Measurements from ENCODE around the gene PCNX2. TPM values are rescaled to one million over a fixed set of nuclear protein-coding genes. Genes with fewer than 3 reads are reported as not detected.

Gene PCNX2
- total and polyA plus RNA-seq, 8 donors, result 3.0 to 34.4 (median 9.9) TPM

DNA sequence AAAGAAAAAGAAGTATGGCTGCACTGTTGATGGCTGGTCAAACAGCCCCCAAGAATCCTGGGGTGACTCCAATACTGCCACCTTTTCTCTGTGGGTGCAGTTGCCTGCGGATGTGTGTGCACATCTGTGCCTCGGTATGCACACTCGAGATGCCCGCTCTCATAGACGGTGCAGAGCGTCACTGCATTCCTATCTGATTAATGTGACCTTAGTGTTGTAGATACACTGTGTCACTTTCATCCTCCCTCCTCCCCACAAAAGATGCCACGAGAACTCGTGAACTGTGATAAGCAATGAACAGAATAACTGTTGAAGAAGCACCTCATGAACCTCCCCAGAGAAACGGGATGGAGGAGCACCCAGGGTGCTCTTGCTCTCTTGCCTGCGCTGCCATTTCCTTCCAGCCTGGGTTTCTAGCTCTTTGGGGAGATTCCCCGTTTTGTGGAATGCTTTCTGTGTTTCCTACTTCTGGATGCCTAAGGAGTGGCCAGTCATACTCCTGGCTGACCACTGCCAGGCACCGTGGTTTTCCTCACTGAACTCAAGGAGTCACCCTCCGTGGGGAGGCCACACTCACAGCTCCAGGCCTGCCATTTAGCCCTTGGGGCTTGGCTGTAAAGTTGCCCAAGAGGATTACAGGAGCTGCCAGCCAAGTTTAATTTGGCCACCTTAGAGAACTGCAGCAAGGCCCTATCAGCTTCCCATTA lies 313.1 kb downstream of the PCNX2 start:
- Histone ChIP-seq H3K4me3 (no peak overlapping the region), H3K9me3 (no peaks in the 10 kb centered on the region), H3K4me1 (peaks cover 0 to 11% (median 3%) of the 10 kb centered on the region in 4 donors), H3K27me3 (no peaks in the 10 kb centered on the region), H3K36me3 (peaks cover 0 to 21% (median 15%) of the 10 kb centered on the region in 4 donors), H3K27ac (no peak overlapping the region)
- TF ChIP-seq POLR2AphosphoS5 (IDR thresholded peaks at IDR 0.05) (no peak), POLR2A (IDR thresholded peaks at IDR 0.05) (no peak), EP300 (IDR thresholded peaks at IDR 0.05) (no peak)
- TF ChIP-seq, protein P1, sequence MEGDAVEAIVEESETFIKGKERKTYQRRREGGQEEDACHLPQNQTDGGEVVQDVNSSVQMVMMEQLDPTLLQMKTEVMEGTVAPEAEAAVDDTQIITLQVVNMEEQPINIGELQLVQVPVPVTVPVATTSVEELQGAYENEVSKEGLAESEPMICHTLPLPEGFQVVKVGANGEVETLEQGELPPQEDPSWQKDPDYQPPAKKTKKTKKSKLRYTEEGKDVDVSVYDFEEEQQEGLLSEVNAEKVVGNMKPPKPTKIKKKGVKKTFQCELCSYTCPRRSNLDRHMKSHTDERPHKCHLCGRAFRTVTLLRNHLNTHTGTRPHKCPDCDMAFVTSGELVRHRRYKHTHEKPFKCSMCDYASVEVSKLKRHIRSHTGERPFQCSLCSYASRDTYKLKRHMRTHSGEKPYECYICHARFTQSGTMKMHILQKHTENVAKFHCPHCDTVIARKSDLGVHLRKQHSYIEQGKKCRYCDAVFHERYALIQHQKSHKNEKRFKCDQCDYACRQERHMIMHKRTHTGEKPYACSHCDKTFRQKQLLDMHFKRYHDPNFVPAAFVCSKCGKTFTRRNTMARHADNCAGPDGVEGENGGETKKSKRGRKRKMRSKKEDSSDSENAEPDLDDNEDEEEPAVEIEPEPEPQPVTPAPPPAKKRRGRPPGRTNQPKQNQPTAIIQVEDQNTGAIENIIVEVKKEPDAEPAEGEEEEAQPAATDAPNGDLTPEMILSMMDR (IDR thresholded peaks at IDR 0.05), result no peak
- intact Hi-C loops (cut with DNase I; ENCODE audit: low total_unique reads), result no loop called here
- 63 to 76% (median 65%) methylated on average over 13 of the region's 13 CpGs for WGBS, 5 donors
- peak in 1 of 2 donors; percentile 60 for DNase-seq

- TF ChIP-seq POLR2A (IDR thresholded peaks at IDR 0.05), result no peak
- TF ChIP-seq POLR2AphosphoS5 (IDR thresholded peaks at IDR 0.05), result no peak
- TF ChIP-seq EP300 (IDR thresholded peaks at IDR 0.05), result no peak
- TF ChIP-seq, protein P1 (IDR thresholded peaks at IDR 0.05), result no peak
- Histone ChIP-seq H3K4me3 (no peak overlapping the region), H3K27me3 (no peaks in the 10 kb centered on the region), H3K36me3 (peaks cover 3 to 34% (median 28%) of the 10 kb centered on the region in 4 donors), H3K9me3 (no peaks in the 10 kb centered on the region), H3K27ac (no peak overlapping the region), H3K4me1 (peaks cover 0 to 11% (median 3%) of the 10 kb centered on the region in 4 donors)
- intact Hi-C loops (cut with DNase I; ENCODE audit: low total_unique reads), result no loop called here
- no peak for DNase-seq
- 83 to 94% (median 89%) methylated on average over 9 of the region's 9 CpGs for WGBS, 5 donors
These were observed 314.5 kb downstream of the PCNX2 start for GRCh38 chr1:232980986-232981560.

GRCh38 chr1:232980355-232980978 lies 315.1 kb downstream of the PCNX2 start:
- Histone ChIP-seq H3K4me3 (no peak overlapping the region), H3K36me3 (peaks cover 3 to 35% (median 29%) of the 10 kb centered on the region in 4 donors), H3K27ac (no peak overlapping the region), H3K9me3 (no peaks in the 10 kb centered on the region), H3K4me1 (peaks cover 0 to 14% (median 4%) of the 10 kb centered on the region in 4 donors), H3K27me3 (no peaks in the 10 kb centered on the region)
- WGBS, 5 donors, result 79 to 82% (median 81%) methylated on average over 13 of the region's 13 CpGs
- intact Hi-C loops (cut with DNase I; ENCODE audit: low total_unique reads), result no loop called here
- no peak for DNase-seq
- no peak for TF ChIP-seq EP300 (IDR thresholded peaks at IDR 0.05)
- TF ChIP-seq POLR2A (IDR thresholded peaks at IDR 0.05), result no peak
- TF ChIP-seq POLR2AphosphoS5 (IDR thresholded peaks at IDR 0.05), result no peak
- TF ChIP-seq, protein P1 (IDR thresholded peaks at IDR 0.05), result no peak

- no peaks in the 10 kb centered on the region for H3K9me3 ChIP-seq
- H3K4me3 ChIP-seq, result no peak overlapping the region
- WGBS, 5 donors, result 96 to 100% (median 97%) methylated on average over 6 of the region's 6 CpGs
- H3K27me3 ChIP-seq, result no peaks in the 10 kb centered on the region
- no peak for DNase-seq
- intact Hi-C loops (cut with DNase I; ENCODE audit: low total_unique reads), result no loop called here
- H3K4me1 ChIP-seq, result peaks cover 0 to 23% (median 7%) of the 10 kb centered on the region in 4 donors
- H3K36me3 ChIP-seq, result peaks cover 3 to 33% (median 29%) of the 10 kb centered on the region in 4 donors
- TF ChIP-seq POLR2AphosphoS5 (IDR thresholded peaks at IDR 0.05) (no peak), EP300 (IDR thresholded peaks at IDR 0.05) (no peak), POLR2A (IDR thresholded peaks at IDR 0.05) (no peak)
- TF ChIP-seq, protein P1 (IDR thresholded peaks at IDR 0.05), result no peak
- H3K27ac ChIP-seq, result no peak overlapping the region
These were observed 316.0 kb downstream of the PCNX2 start for GRCh38 chr1:232979558-232979957.

Data from stomach (tissue), 9 donors.